T-helper 17 cell (primary cell): ENCODE data around the gene PKD2L2. TPM values are rescaled to one million over a fixed set of nuclear protein-coding genes. Genes with fewer than 3 reads are reported as not detected.
A peak's percentile ranks its signal among the peaks of the same experiment; 100 is the strongest.

Experiments
- ATAC-seq: fragments of 150-1000 bp; cut with Tn5 transposase; 2 replicates; pipeline ENCODE4 v1.10.0; 2021; ENCODE audit warnings: mild to moderate bottlenecking, moderate library complexity
- DNase-seq, 3 donors: peaks; one replicate each; pipeline versions ENCODE4 v3.0.0 to v3.0.0-alpha.2; 2020 to 2021
- H3K9me3 ChIP-seq: one replicate; pipeline ENCODE4 v1.7.0; 2013; ENCODE audit warnings: low read length, mild to moderate bottlenecking; ENCODE audit not compliant: control insufficient read depth, poor library complexity, severe bottlenecking
- H3K27ac Mint-ChIP-seq: one replicate; pipeline ENCODE4 v1.8.0; 2022; ENCODE audit warnings: mild to moderate bottlenecking, moderate library complexity, mixed read lengths
- H3K27me3 Mint-ChIP-seq: one replicate; pipeline ENCODE4 v1.8.0; 2022; ENCODE audit warnings: mixed read lengths
- H3K36me3 Mint-ChIP-seq: one replicate; pipeline ENCODE4 v1.8.0; 2022; ENCODE audit warnings: low read depth, mixed read lengths
- H3K4me1 Mint-ChIP-seq: one replicate; pipeline ENCODE4 v1.8.0; 2022; ENCODE audit warnings: mild to moderate bottlenecking, mixed read lengths
- H3K4me3 Mint-ChIP-seq: one replicate; pipeline ENCODE4 v1.8.0; 2022; ENCODE audit warnings: mild to moderate bottlenecking, moderate library complexity, mixed read lengths
- total RNA-seq, 4 donors: library from RNA in 2 of 4; stranded (reverse) in 2 of 4; gene quantifications; one replicate each; pipeline ENCODE4 v1.2.3 and lab custom pipeline; 2022 to 2026

PKD2L2 gene
- total RNA-seq, 2 donors from 2014 or later: not detected

DNA sequence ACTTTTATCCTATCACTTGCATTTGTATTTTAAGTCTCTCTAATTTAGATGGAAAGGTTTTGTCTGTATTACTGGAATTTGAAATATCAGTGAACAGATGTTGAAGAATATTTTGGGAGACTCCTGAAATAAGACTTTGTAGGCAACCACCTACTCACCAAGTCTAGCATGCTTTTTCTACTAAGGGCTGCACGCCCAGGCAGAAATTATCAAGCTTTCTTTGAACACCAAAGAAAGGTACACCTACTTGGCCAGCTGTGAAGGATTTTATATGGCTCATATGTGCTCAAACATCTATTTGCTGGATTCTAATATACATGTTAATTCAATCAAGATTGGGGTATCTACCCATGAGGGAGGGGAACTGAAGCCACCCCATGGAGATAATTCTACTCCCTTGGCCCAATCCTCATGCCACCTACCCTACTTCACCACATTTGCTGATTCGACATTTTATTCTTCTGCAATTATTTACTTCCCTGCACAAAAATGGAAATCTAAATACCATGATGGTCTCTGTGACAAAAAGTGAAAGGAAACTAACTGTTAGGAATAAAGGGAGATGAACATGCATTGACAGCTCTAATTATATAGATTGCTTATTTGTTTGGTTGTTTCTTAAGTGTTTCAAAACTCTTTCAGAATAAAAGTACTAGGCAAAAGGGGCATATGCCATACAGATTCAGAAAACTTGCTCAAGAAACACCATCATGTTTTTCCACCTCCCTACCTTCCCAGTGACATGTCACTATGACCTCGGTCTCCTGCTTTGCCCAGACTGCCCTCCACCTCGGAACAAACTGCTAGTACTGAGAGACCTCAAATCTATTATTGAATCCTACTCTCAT lies 22.5 kb upstream of the PKD2L2 start:
- Mint-ChIP-seq H3K36me3 (no peaks in the 10 kb centered on the region), H3K27ac (no peak overlapping the region), H3K4me3 (no peak overlapping the region), H3K4me1 (peaks cover 6% of the 10 kb centered on the region), H3K27me3 (peaks cover 9% of the 10 kb centered on the region)
- H3K9me3 ChIP-seq: no peaks in the 10 kb centered on the region
- ATAC-seq (no peak), DNase-seq (no peak)

GRCh38 chr5:137867664-137868063 lies 21.6 kb upstream of the PKD2L2 start, which contains the start of gene MYOT:
TSS of gene MYOT (plus strand) at chr5:137867860. CDS start at chr5:137870652, 2,792 bp downstream.
- H3K27me3 Mint-ChIP-seq: peaks cover 9% of the 10 kb centered on the region
- H3K36me3 Mint-ChIP-seq: no peaks in the 10 kb centered on the region
- H3K4me1 Mint-ChIP-seq: peaks cover 2% of the 10 kb centered on the region
- H3K27ac Mint-ChIP-seq: no peak within 1 kb of the TSS
- no peak for ATAC-seq
- no peak within 1 kb of the TSS for H3K4me3 Mint-ChIP-seq
- DNase-seq: no peak
- H3K9me3 ChIP-seq: no peaks in the 10 kb centered on the region

GRCh38 chr5:137870647-137871339 lies 18.5 kb upstream of the PKD2L2 start:
- Mint-ChIP-seq H3K4me1 (peaks cover 2% of the 10 kb centered on the region), H3K27me3 (peaks cover 9% of the 10 kb centered on the region), H3K4me3 (no peak overlapping the region), H3K27ac (no peak overlapping the region), H3K36me3 (peaks cover 3% of the 10 kb centered on the region)
- no peaks in the 10 kb centered on the region for H3K9me3 ChIP-seq
- DNase-seq (no peak), ATAC-seq (no peak)

DNA sequence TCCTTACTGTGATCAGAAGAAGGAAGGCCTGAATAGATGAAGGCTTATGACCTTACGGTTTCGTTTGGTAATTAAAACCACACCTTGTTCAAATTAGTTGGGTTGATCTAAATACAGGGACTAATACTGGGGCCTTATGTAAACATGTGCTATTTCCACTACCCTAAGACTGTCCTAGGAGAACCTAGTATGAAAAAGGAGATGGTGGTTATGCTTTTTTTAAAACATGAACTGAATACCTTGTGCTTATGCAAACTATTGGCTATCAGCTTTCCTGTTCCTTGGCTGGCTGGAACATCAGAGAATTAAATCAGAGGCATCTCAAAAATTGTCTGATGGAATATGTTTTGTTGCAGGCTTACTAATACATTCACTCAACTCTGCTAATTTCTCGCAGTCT lies 17.7 kb upstream of the PKD2L2 start:
- no peak overlapping the region for H3K4me3 Mint-ChIP-seq
- no peak for DNase-seq
- H3K4me1 Mint-ChIP-seq: peaks cover 2% of the 10 kb centered on the region
- no peaks in the 10 kb centered on the region for H3K9me3 ChIP-seq
- peaks cover 9% of the 10 kb centered on the region for H3K27me3 Mint-ChIP-seq
- ATAC-seq: no peak
- H3K27ac Mint-ChIP-seq: no peak overlapping the region
- H3K36me3 Mint-ChIP-seq: peaks cover 3% of the 10 kb centered on the region

GRCh38 chr5:137872466-137872865 lies 16.8 kb upstream of the PKD2L2 start:
- Mint-ChIP-seq H3K4me1 (peaks cover 2% of the 10 kb centered on the region), H3K27me3 (peaks cover 9% of the 10 kb centered on the region), H3K4me3 (no peak overlapping the region), H3K27ac (no peak overlapping the region), H3K36me3 (peaks cover 3% of the 10 kb centered on the region)
- DNase-seq: no peak
- H3K9me3 ChIP-seq: no peaks in the 10 kb centered on the region
- no peak for ATAC-seq

GRCh38 chr5:137876101-137876500 lies 13.2 kb upstream of the PKD2L2 start:
- DNase-seq: no peak
- Mint-ChIP-seq H3K27ac (no peak overlapping the region), H3K4me1 (no peaks in the 10 kb centered on the region), H3K36me3 (peaks cover 3% of the 10 kb centered on the region), H3K4me3 (no peak overlapping the region), H3K27me3 (no peaks in the 10 kb centered on the region)
- H3K9me3 ChIP-seq: no peaks in the 10 kb centered on the region
- no peak for ATAC-seq

DNA sequence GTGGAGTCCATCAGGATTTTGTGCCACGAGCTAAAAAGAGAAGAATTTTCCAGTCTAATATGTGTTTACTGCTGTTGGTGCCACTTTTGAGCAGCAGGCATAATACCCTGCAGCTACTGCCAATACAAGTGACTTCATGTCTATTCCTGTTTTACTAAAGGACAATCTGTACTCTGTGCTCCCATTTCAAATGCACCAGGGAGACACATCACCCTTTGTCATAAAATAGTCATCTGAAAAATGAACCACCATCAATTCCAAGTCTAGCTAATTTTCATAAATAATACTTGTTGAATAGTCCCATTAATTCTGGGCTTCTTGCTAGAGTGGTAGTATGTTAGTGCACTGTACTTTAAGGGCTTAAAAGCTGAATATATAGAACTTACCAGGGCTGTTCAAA lies 8.9 kb upstream of the PKD2L2 start:
- H3K27ac Mint-ChIP-seq: no peak overlapping the region
- H3K4me1 Mint-ChIP-seq: no peaks in the 10 kb centered on the region
- ATAC-seq (no peak), DNase-seq (no peak)
- H3K4me3 Mint-ChIP-seq: no peak overlapping the region
- no peaks in the 10 kb centered on the region for H3K9me3 ChIP-seq
- peaks cover 3% of the 10 kb centered on the region for H3K36me3 Mint-ChIP-seq
- H3K27me3 Mint-ChIP-seq: no peaks in the 10 kb centered on the region

DNA sequence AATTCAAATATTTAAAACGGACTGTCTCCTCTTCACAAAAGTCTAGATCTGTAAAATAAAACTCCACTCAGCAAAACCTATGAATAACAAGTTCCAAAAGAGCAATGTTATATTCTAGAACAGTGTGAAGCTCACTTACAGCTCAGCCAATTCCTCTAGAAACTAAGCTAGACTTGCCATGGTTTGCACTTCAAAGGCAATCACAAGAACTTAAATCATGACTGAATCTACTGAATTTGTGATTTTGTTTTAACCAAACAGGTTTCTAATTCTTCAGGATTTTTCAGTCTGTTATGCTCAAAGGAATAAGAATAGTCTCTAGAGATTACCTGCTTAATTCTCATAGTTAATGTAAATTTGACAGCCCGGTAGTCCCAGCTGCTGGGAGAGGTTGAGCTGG lies 1.4 kb upstream of the PKD2L2 start:
- Mint-ChIP-seq H3K27ac (peak overlapping the region; percentile 94), H3K4me3 (no peak overlapping the region), H3K36me3 (peaks cover 4% of the 10 kb centered on the region), H3K27me3 (no peaks in the 10 kb centered on the region), H3K4me1 (peaks cover 5% of the 10 kb centered on the region)
- H3K9me3 ChIP-seq: no peaks in the 10 kb centered on the region
- ATAC-seq (no peak), DNase-seq (no peak)

GRCh38 chr5:137888466-137888862 lies 793 bp upstream of the PKD2L2 start:
- no peak for DNase-seq

DNA sequence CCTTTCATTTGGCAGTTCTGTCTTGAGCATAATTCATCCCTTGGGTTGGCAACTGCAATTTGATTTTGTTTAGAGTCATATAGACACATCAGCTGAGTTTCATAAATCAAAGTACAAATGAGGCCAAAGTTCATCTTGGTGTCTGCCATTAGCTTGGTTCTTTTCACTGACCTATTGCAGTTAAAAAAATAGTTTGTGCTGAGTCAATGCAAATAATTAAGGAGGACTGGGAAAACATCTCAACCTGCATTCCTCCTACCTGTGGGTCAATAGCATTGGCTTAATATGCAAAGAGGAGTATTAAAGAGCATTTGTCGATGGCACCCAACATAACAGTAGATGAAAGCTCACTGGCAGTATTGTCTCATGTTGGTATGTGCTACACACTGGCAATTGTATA lies 1.6 kb downstream of the PKD2L2 start:
- peaks cover 4% of the 10 kb centered on the region for H3K36me3 Mint-ChIP-seq
- H3K4me3 Mint-ChIP-seq: no peak overlapping the region
- peaks cover 5% of the 10 kb centered on the region for H3K4me1 Mint-ChIP-seq
- no peaks in the 10 kb centered on the region for H3K9me3 ChIP-seq
- ATAC-seq (no peak), DNase-seq (no peak)
- H3K27ac Mint-ChIP-seq: no peak overlapping the region
- H3K27me3 Mint-ChIP-seq: peaks cover 8% of the 10 kb centered on the region

More at GRCh38 chr5:137888466-137888862, 793 bp upstream of the PKD2L2 start:
- H3K9me3 ChIP-seq: no peaks in the 10 kb centered on the region
- H3K27ac Mint-ChIP-seq: peak overlapping the region; percentile 94
- H3K27me3 Mint-ChIP-seq: peaks cover 5% of the 10 kb centered on the region
- peak overlapping the region; percentile 92 for H3K4me3 Mint-ChIP-seq
- peaks cover 5% of the 10 kb centered on the region for H3K4me1 Mint-ChIP-seq
- peaks cover 4% of the 10 kb centered on the region for H3K36me3 Mint-ChIP-seq
- ATAC-seq: no peak

GRCh38 chr5:137891849-137892248 lies 2.6 kb downstream of the PKD2L2 start:
- Mint-ChIP-seq H3K4me1 (peaks cover 5% of the 10 kb centered on the region), H3K27me3 (peaks cover 8% of the 10 kb centered on the region), H3K36me3 (peaks cover 4% of the 10 kb centered on the region), H3K27ac (no peak overlapping the region), H3K4me3 (no peak overlapping the region)
- no peaks in the 10 kb centered on the region for H3K9me3 ChIP-seq
- DNase-seq (no peak), ATAC-seq (no peak)

- no peaks in the 10 kb centered on the region for H3K4me1 Mint-ChIP-seq
- no peaks in the 10 kb centered on the region for H3K36me3 Mint-ChIP-seq
- DNase-seq: no peak
- ATAC-seq: no peak
- H3K4me3 Mint-ChIP-seq: no peak overlapping the region
- no peaks in the 10 kb centered on the region for H3K9me3 ChIP-seq
- no peak overlapping the region for H3K27ac Mint-ChIP-seq
- peaks cover 8% of the 10 kb centered on the region for H3K27me3 Mint-ChIP-seq
Measured at GRCh38 chr5:137894586-137894985, 5.3 kb downstream of the PKD2L2 start.

GRCh38 chr5:137896560-137896959 lies 7.3 kb downstream of the PKD2L2 start:
- no peaks in the 10 kb centered on the region for H3K9me3 ChIP-seq
- H3K27ac Mint-ChIP-seq: no peak overlapping the region
- ATAC-seq (no peak), DNase-seq (no peak)
- peaks cover 14% of the 10 kb centered on the region for H3K27me3 Mint-ChIP-seq
- no peaks in the 10 kb centered on the region for H3K4me1 Mint-ChIP-seq
- no peak overlapping the region for H3K4me3 Mint-ChIP-seq
- no peaks in the 10 kb centered on the region for H3K36me3 Mint-ChIP-seq
